ENCODE measurements around the gene CHST8.
A peak's percentile ranks its signal among the peaks of the same experiment; 100 is the strongest.

Gene CHST8

GRCh38 chr19:33675501-33676124, 53.9 kb downstream of the CHST8 start:
- no peak for DNase-seq

GRCh38 chr19:33676999-33677665, 55.4 kb downstream of the CHST8 start:
- no peak for DNase-seq

- DNase-seq, result no peak
These were observed 56.1 kb downstream of the CHST8 start for GRCh38 chr19:33677745-33678426.

- no peak for DNase-seq
These were observed 57.2 kb downstream of the CHST8 start for GRCh38 chr19:33678796-33679585.

- no peak for DNase-seq
These were observed 57.9 kb downstream of the CHST8 start for GRCh38 chr19:33679696-33680095.

- DNase-seq, result no peak
These were observed 59.4 kb downstream of the CHST8 start for GRCh38 chr19:33681081-33681680.

- peak; percentile 5 for DNase-seq
These were observed 62.3 kb downstream of the CHST8 start for GRCh38 chr19:33683881-33684537.

GRCh38 chr19:33684538-33685232, 62.9 kb downstream of the CHST8 start:
- no peak for DNase-seq

GRCh38 chr19:33685541-33685940, 63.8 kb downstream of the CHST8 start:
- DNase-seq, result no peak

- no peak for DNase-seq
These were observed 64.5 kb downstream of the CHST8 start for GRCh38 chr19:33686262-33686661.

GRCh38 chr19:33686687-33687480, 65.1 kb downstream of the CHST8 start:
- DNase-seq, result no peak

GRCh38 chr19:33687481-33688170, 65.9 kb downstream of the CHST8 start:
- DNase-seq, result no peak

GRCh38 chr19:33688171-33688992, 66.6 kb downstream of the CHST8 start:
- no peak for DNase-seq

GRCh38 chr19:33689138-33689746, 67.5 kb downstream of the CHST8 start:
- no peak for DNase-seq

- no peak for DNase-seq
These were observed 68.1 kb downstream of the CHST8 start for GRCh38 chr19:33689868-33690267.

- no peak for DNase-seq
These were observed 68.8 kb downstream of the CHST8 start for GRCh38 chr19:33690378-33691029.

GRCh38 chr19:33691030-33691427, 69.3 kb downstream of the CHST8 start:
- DNase-seq, result no peak

- DNase-seq, result no peak
These were observed 70.0 kb downstream of the CHST8 start for GRCh38 chr19:33691736-33692135.

Measured in MV-4-11 (cell line).